ENCODE data around the gene ATP1B1. TPM values are rescaled to one million over a fixed set of nuclear protein-coding genes. Genes with fewer than 3 reads are reported as not detected.

The ATP1B1 gene
- 59.9 TPM for polyA plus RNA-seq (2013, experiment 1 of 2)
- 62.4 TPM for polyA plus RNA-seq (2013, experiment 2 of 2)

- H3K27me3 ChIP-seq (ENCODE audit: control insufficient read depth in 1 of 2, insufficient read depth in 1 of 2, low read length in 2 of 2): peaks cover 0 to 28% of the 10 kb centered on the region in 2 experiments
- peaks cover 25% of the 10 kb centered on the region for H3K4me1 ChIP-seq (ENCODE audit: control insufficient read depth, insufficient read depth, low read depth, low read length)
- peak within 1 kb of the TSS; percentile 77 for H3K9ac ChIP-seq (ENCODE audit: low read length)
- H2BK12ac ChIP-seq (ENCODE audit: low read length in 2 of 2): peak within 1 kb of the TSS; percentile 45 to 50
- H3K4me2 ChIP-seq (ENCODE audit: low read length, poor library complexity, severe bottlenecking): peak within 1 kb of the TSS; percentile 96
- no peaks in the 10 kb centered on the region for H3K79me1 ChIP-seq (replicated peaks; ENCODE audit: low read length, poor library complexity, severe bottlenecking)
- H4K91ac ChIP-seq (ENCODE audit: low read length): peak within 1 kb of the TSS; percentile 86
- H3K36me3 ChIP-seq (ENCODE audit: control insufficient read depth in 1 of 2, insufficient read depth in 2 of 2, low read depth in 1 of 2, low read length in 2 of 2): no peaks in the 10 kb centered on the region
- H4K8ac ChIP-seq (ENCODE audit: low read length): peak within 1 kb of the TSS; percentile 84
- peak within 1 kb of the TSS in 1 of 2 experiments; percentile 37 for H3K23ac ChIP-seq (ENCODE audit: low read length in 2 of 2)
- peak within 1 kb of the TSS; percentile 78 for H2AFZ ChIP-seq (ENCODE audit: low read depth, low read length)
- peak within 1 kb of the TSS; percentile 47 to 61 for H3K4ac ChIP-seq (ENCODE audit: low read depth in 1 of 2, low read length in 2 of 2)
- peak within 1 kb of the TSS; percentile 82 for H2BK5ac ChIP-seq (ENCODE audit: low read depth, low read length, poor library complexity, severe bottlenecking)
- WGBS: under 1% methylated on average over 55 of the region's 100 CpGs
- no peak within 1 kb of the TSS for H2AK5ac ChIP-seq (ENCODE audit: low read length, severe bottlenecking)
- peak within 1 kb of the TSS; percentile 31 for H2BK15ac ChIP-seq (ENCODE audit: low read depth, poor library complexity, severe bottlenecking)
- peak within 1 kb of the TSS; percentile 68 for H2BK120ac ChIP-seq (ENCODE audit: low read depth, low read length)
- no peaks in the 10 kb centered on the region for H3K9me3 ChIP-seq (ENCODE audit: control insufficient read depth, low read length)
- peak within 1 kb of the TSS; percentile 61 for H3K27ac ChIP-seq (ENCODE audit: low read length, poor library complexity, severe bottlenecking)
- DNase-seq: peak; percentile 87
- H3K18ac ChIP-seq (ENCODE audit: low read depth in 1 of 2, low read length in 2 of 2): peak within 1 kb of the TSS; percentile 93 to 97
- H3K4me3 ChIP-seq (ENCODE audit: insufficient read depth in 1 of 2, low read depth in 1 of 2, low read length in 2 of 2): peak within 1 kb of the TSS; percentile 85 to 98
- H3K14ac ChIP-seq (ENCODE audit: low read length in 2 of 2): peak within 1 kb of the TSS in 1 of 2 experiments; percentile 94
These were observed at the start of gene ATP1B1 for GRCh38 chr1:169106095-169106920. ATP1B1 (plus strand) TSS chr1:169106690; CDS start chr1:169106830, 140 bp downstream.

- Histone ChIP-seq H3K27me3 (ENCODE audit: control insufficient read depth in 1 of 2, insufficient read depth in 1 of 2, low read length in 2 of 2) (no peaks in the 10 kb centered on the region), H3K36me3 (ENCODE audit: control insufficient read depth in 1 of 2, insufficient read depth in 2 of 2, low read depth in 1 of 2, low read length in 2 of 2) (no peaks in the 10 kb centered on the region), H3K4ac (ENCODE audit: low read depth in 1 of 2, low read length in 2 of 2) (no peak overlapping the region), H3K4me1 (ENCODE audit: control insufficient read depth, insufficient read depth, low read depth, low read length) (peaks cover 2% of the 10 kb centered on the region), H3K27ac (ENCODE audit: low read length, poor library complexity, severe bottlenecking) (no peak overlapping the region), H3K4me2 (ENCODE audit: low read length, poor library complexity, severe bottlenecking) (no peak overlapping the region), H3K18ac (ENCODE audit: low read depth in 1 of 2, low read length in 2 of 2) (no peak overlapping the region), H3K23ac (ENCODE audit: low read length in 2 of 2) (no peak overlapping the region), H2BK15ac (ENCODE audit: low read depth, poor library complexity, severe bottlenecking) (no peak overlapping the region), H3K79me1 (replicated peaks; ENCODE audit: low read length, poor library complexity, severe bottlenecking) (no peaks in the 10 kb centered on the region), H3K14ac (ENCODE audit: low read length in 2 of 2) (no peak overlapping the region), H2BK5ac (ENCODE audit: low read depth, low read length, poor library complexity, severe bottlenecking) (no peak overlapping the region), H2BK120ac (ENCODE audit: low read depth, low read length) (no peak overlapping the region), H2AFZ (ENCODE audit: low read depth, low read length) (no peak overlapping the region), H3K9ac (ENCODE audit: low read length) (no peak overlapping the region), H4K91ac (ENCODE audit: low read length) (no peak overlapping the region), H2AK5ac (ENCODE audit: low read length, severe bottlenecking) (no peak overlapping the region), H2BK12ac (ENCODE audit: low read length in 2 of 2) (no peak overlapping the region), H3K4me3 (ENCODE audit: insufficient read depth in 1 of 2, low read depth in 1 of 2, low read length in 2 of 2) (no peak overlapping the region), H4K8ac (ENCODE audit: low read length) (no peak overlapping the region), H3K9me3 (ENCODE audit: control insufficient read depth, low read length) (peaks cover 13% of the 10 kb centered on the region)
- no peak for DNase-seq
- 92% methylated on average over 1 of the region's 1 CpG for WGBS
These were observed 47.1 kb upstream of the ATP1B1 start for GRCh38 chr1:169059421-169059820.

GRCh38 chr1:169060043-169060722 lies 46.3 kb upstream of the ATP1B1 start:
- Histone ChIP-seq H2AK5ac (ENCODE audit: low read length, severe bottlenecking) (no peak overlapping the region), H3K4ac (ENCODE audit: low read depth in 1 of 2, low read length in 2 of 2) (peak overlapping the region; percentile 2 to 45), H4K91ac (ENCODE audit: low read length) (no peak overlapping the region), H3K4me1 (ENCODE audit: control insufficient read depth, insufficient read depth, low read depth, low read length) (peaks cover 2% of the 10 kb centered on the region), H2AFZ (ENCODE audit: low read depth, low read length) (no peak overlapping the region), H3K27me3 (ENCODE audit: control insufficient read depth in 1 of 2, insufficient read depth in 1 of 2, low read length in 2 of 2) (no peaks in the 10 kb centered on the region), H3K9me3 (ENCODE audit: control insufficient read depth, low read length) (peaks cover 13% of the 10 kb centered on the region), H3K18ac (ENCODE audit: low read depth in 1 of 2, low read length in 2 of 2) (peak overlapping the region in 1 of 2 experiments; percentile 79), H3K79me1 (replicated peaks; ENCODE audit: low read length, poor library complexity, severe bottlenecking) (no peaks in the 10 kb centered on the region), H2BK12ac (ENCODE audit: low read length in 2 of 2) (peak overlapping the region; percentile 15 to 81), H3K36me3 (ENCODE audit: control insufficient read depth in 1 of 2, insufficient read depth in 2 of 2, low read depth in 1 of 2, low read length in 2 of 2) (no peaks in the 10 kb centered on the region), H3K4me2 (ENCODE audit: low read length, poor library complexity, severe bottlenecking) (no peak overlapping the region), H3K14ac (ENCODE audit: low read length in 2 of 2) (peak overlapping the region in 1 of 2 experiments; percentile 56), H2BK120ac (ENCODE audit: low read depth, low read length) (no peak overlapping the region), H4K8ac (ENCODE audit: low read length) (peak overlapping the region; percentile 66), H2BK15ac (ENCODE audit: low read depth, poor library complexity, severe bottlenecking) (no peak overlapping the region), H3K9ac (ENCODE audit: low read length) (no peak overlapping the region), H3K4me3 (ENCODE audit: insufficient read depth in 1 of 2, low read depth in 1 of 2, low read length in 2 of 2) (no peak overlapping the region), H3K23ac (ENCODE audit: low read length in 2 of 2) (peak overlapping the region in 1 of 2 experiments; percentile 78), H3K27ac (ENCODE audit: low read length, poor library complexity, severe bottlenecking) (no peak overlapping the region), H2BK5ac (ENCODE audit: low read depth, low read length, poor library complexity, severe bottlenecking) (no peak overlapping the region)
- 79% methylated on average over 9 of the region's 9 CpGs for WGBS
- peak; percentile 31 for DNase-seq

All from mesenchymal stem cell (in vitro differentiated cells and primary cell).